MM.1S (cell line): ENCODE data around the gene ACTL10.
"Not testable (repeated sequence)": the region's sequence is repeated elsewhere in the genome, so short reads cannot be mapped to it uniquely, and the experiment has no call there.

ENCODE experiments used
- DNase-seq: peaks from one replicate; pipeline ENCODE4 v3.0.0-alpha.2; 2015
- H2AFZ ChIP-seq: fragments of 300-600 bp; sonication (generic); 2 replicates; pipeline ENCODE4 v1.6.0; 2016; ENCODE audit warnings: antibody characterized with exemption, low read length
- H3F3A ChIP-seq: fragments of 300-600 bp; sonication (generic); 2 replicates; pipeline ENCODE4 v1.6.1; 2016; ENCODE audit warnings: mild to moderate bottlenecking, antibody characterized with exemption, low read length, moderate library complexity, mixed read lengths; ENCODE audit not compliant: insufficient read depth
- H3K27ac ChIP-seq: fragments of 300-600 bp; sonication (generic); 2 replicates; pipeline ENCODE4 v1.5.1; 2016; ENCODE audit warnings: mild to moderate bottlenecking, low read length
- H3K27me3 ChIP-seq: fragments of 300-600 bp; sonication (generic); replicated peaks from 2 replicates; pipeline ENCODE4 v1.6.0; 2016; ENCODE audit warnings: low read length; ENCODE audit not compliant: insufficient read depth
- H3K36me3 ChIP-seq: fragments of 300-600 bp; sonication (generic); replicated peaks from 2 replicates; pipeline ENCODE4 v1.6.1; 2016; ENCODE audit warnings: mild to moderate bottlenecking, low read length, mixed read lengths; ENCODE audit not compliant: insufficient read depth
- H3K4me1 ChIP-seq: fragments of 300-600 bp; sonication (generic); 2 replicates; pipeline ENCODE4 v1.6.1; 2016; ENCODE audit warnings: low read length, mixed read lengths
- H3K4me2 ChIP-seq: fragments of 300-600 bp; sonication (generic); 2 replicates; pipeline ENCODE4 v1.6.0; 2016; ENCODE audit warnings: low read depth, low read length
- H3K4me3 ChIP-seq: fragments of 300-600 bp; sonication (generic); 2 replicates; pipeline ENCODE4 v1.5.1; 2016; ENCODE audit warnings: low read length, mixed read lengths
- H3K79me2 ChIP-seq: fragments of 300-600 bp; sonication (generic); 2 replicates; pipeline ENCODE4 v1.6.1; 2016; ENCODE audit warnings: mixed run types, low read length, mixed read lengths
- H3K9ac ChIP-seq: fragments of 300-600 bp; sonication (generic); 2 replicates; pipeline ENCODE4 v1.6.1; 2016; ENCODE audit warnings: low read length, mixed read lengths
- H3K9me2 ChIP-seq: fragments of 300-600 bp; sonication (generic); replicated peaks from 2 replicates; pipeline ENCODE4 v1.6.1; 2016; ENCODE audit warnings: mild to moderate bottlenecking, low read length, mixed read lengths; ENCODE audit not compliant: insufficient read depth
- H3K9me3 ChIP-seq: fragments of 300-600 bp; sonication (generic); replicated peaks from 2 replicates; pipeline ENCODE4 v1.6.1; 2016; ENCODE audit warnings: mild to moderate bottlenecking, low read length, mixed read lengths; ENCODE audit not compliant: insufficient read depth
- H4K20me1 ChIP-seq: fragments of 300-600 bp; sonication (generic); 2 replicates; pipeline ENCODE4 v1.6.1; 2016; ENCODE audit warnings: mild to moderate bottlenecking, low read length, moderate library complexity, mixed read lengths; ENCODE audit not compliant: insufficient read depth
- CTCF ChIP-seq: fragments of 300-600 bp; sonication (generic); IDR thresholded peaks from 2 replicates; pipeline ENCODE4 v1.5.1; 2016; ENCODE audit warnings: antibody characterized with exemption, low read length, mixed read lengths
- EZH2 ChIP-seq: fragments of 300-600 bp; sonication (generic); optimal IDR thresholded peaks from 2 replicates; pipeline ENCODE3; 2017; ENCODE audit warnings: low read depth, mild to moderate bottlenecking, antibody characterized with exemption, low read length, mixed read lengths
- EZH2phosphoT487 ChIP-seq: fragments of 300-600 bp; sonication (generic); IDR thresholded peaks from 2 replicates; pipeline ENCODE4 v1.6.1; 2018; ENCODE audit warnings: antibody characterized with exemption, low read length

Gene ACTL10

DNA sequence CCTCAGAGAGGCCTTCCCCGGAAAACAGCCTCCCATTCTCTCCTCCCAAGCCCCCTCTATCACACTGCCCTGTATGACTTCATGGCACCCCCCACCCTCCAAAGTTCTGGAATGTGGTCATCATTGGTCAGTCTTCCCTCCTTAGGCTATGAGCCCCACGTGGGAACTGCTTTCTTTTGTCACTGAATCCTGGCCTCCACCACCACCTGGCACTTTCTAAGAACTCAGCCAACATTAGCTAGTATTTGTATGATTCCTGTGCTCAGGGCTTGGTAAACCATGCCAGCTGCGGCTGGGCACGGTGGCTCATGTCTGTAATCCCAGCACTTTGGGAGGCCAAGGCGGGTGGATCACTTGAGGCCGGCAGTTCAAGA is 27.9 kb downstream of the ACTL10 start:
- H3K27ac ChIP-seq, result no peak overlapping the region
- no peak overlapping the region for H3K9ac ChIP-seq
- TF ChIP-seq EZH2 (no peak), CTCF (no peak), EZH2phosphoT487 (no peak)
- no peak overlapping the region for H3K4me2 ChIP-seq
- H3F3A ChIP-seq, result no peaks in the 10 kb centered on the region
- H4K20me1 ChIP-seq, result no peaks in the 10 kb centered on the region
- H3K79me2 ChIP-seq, result no peaks in the 10 kb centered on the region
- no peaks in the 10 kb centered on the region for H3K9me3 ChIP-seq
- no peaks in the 10 kb centered on the region for H3K36me3 ChIP-seq
- H3K4me3 ChIP-seq, result no peak overlapping the region
- no peak for DNase-seq
- no peaks in the 10 kb centered on the region for H3K4me1 ChIP-seq
- no peaks in the 10 kb centered on the region for H3K27me3 ChIP-seq
- H3K9me2 ChIP-seq, result no peaks in the 10 kb centered on the region
- no peak overlapping the region for H2AFZ ChIP-seq

DNA sequence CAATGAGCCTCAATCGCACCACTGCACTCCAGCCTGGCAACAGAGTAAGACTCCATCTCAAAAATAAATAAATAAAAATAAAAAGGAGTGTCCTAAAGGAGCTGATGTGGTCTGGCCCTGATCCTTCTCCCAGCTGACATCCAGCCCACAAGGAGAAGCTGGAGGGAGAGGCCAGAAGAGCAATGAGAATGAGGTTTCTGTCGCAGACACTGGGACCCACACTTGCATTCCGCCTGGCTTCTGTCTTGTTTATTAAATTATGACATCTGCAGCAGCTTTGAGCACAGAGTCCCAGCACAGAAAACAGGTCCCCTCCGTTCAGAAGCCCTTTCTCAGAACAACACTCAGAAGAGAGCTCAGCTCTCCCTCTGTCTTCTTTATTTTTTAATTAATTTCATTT is 29.7 kb downstream of the ACTL10 start:
- no peaks in the 10 kb centered on the region for H3F3A ChIP-seq
- H4K20me1 ChIP-seq, result no peaks in the 10 kb centered on the region
- no peak overlapping the region for H3K9ac ChIP-seq
- H3K4me1 ChIP-seq, result no peaks in the 10 kb centered on the region
- H3K9me2 ChIP-seq, result no peaks in the 10 kb centered on the region
- no peak for TF ChIP-seq CTCF
- TF ChIP-seq EZH2, result no peak
- no peak for TF ChIP-seq EZH2phosphoT487
- H3K79me2 ChIP-seq, result no peaks in the 10 kb centered on the region
- no peak overlapping the region for H3K27ac ChIP-seq
- no peak for DNase-seq
- H3K36me3 ChIP-seq, result no peaks in the 10 kb centered on the region
- H3K9me3 ChIP-seq, result no peaks in the 10 kb centered on the region
- no peak overlapping the region for H3K4me2 ChIP-seq
- no peak overlapping the region for H3K4me3 ChIP-seq
- no peak overlapping the region for H2AFZ ChIP-seq
- no peaks in the 10 kb centered on the region for H3K27me3 ChIP-seq

DNA sequence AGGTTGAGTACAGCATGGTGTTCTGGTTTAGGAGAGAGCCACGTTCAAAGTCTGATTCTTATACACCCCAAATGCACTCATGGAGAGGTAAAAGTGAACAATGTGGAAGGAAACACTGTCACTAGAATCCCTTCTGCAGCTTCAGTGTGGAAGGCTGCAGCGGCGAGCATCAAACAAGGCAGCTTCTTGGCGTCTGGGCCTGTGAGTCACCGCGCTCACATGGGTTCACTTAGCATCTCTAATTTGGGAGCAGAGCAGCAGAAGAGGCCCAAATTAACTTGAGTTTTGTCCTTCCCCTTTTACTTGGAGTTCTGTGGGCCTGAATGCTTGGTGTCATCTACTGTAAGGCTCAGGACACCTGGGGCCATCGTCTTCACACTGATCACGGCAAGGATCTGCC is 30.4 kb downstream of the ACTL10 start:
- Histone ChIP-seq H3K36me3 (no peaks in the 10 kb centered on the region), H3K4me3 (no peak overlapping the region), H3K9me3 (no peaks in the 10 kb centered on the region), H3K4me2 (no peak overlapping the region), H3K27ac (no peak overlapping the region), H4K20me1 (no peaks in the 10 kb centered on the region), H3K4me1 (no peaks in the 10 kb centered on the region), H3K9ac (no peak overlapping the region), H3K27me3 (no peaks in the 10 kb centered on the region), H3K79me2 (no peaks in the 10 kb centered on the region), H2AFZ (no peak overlapping the region), H3F3A (no peaks in the 10 kb centered on the region), H3K9me2 (no peaks in the 10 kb centered on the region)
- DNase-seq, result no peak
- TF ChIP-seq CTCF (no peak), EZH2phosphoT487 (no peak), EZH2 (no peak)

GRCh38 chr20:33698966-33699365 is 32.2 kb downstream of the ACTL10 start:
- not testable (repeated sequence) for H3K9me3 ChIP-seq, H3K4me3 ChIP-seq, H3K9ac ChIP-seq, H2AFZ ChIP-seq, H3K36me3 ChIP-seq, H3F3A ChIP-seq, DNase-seq, H3K27me3 ChIP-seq, H3K27ac ChIP-seq, H4K20me1 ChIP-seq, H3K9me2 ChIP-seq, H3K79me2 ChIP-seq, H3K4me1 ChIP-seq, H3K4me2 ChIP-seq

GRCh38 chr20:33700696-33701441 is 34.1 kb downstream of the ACTL10 start:
- not testable (repeated sequence) for H3K79me2 ChIP-seq, H3K9me2 ChIP-seq, H3K9ac ChIP-seq, H3K4me2 ChIP-seq, H2AFZ ChIP-seq, H3K4me3 ChIP-seq, H3K36me3 ChIP-seq, DNase-seq, H3K27ac ChIP-seq, H3K27me3 ChIP-seq, H3K9me3 ChIP-seq, H4K20me1 ChIP-seq, H3K4me1 ChIP-seq, H3F3A ChIP-seq
